SK-N-SH (cell line): ENCODE measurements around the gene UPP1. TPM values are rescaled to one million over a fixed set of nuclear protein-coding genes. Genes with fewer than 3 reads are reported as not detected.

Experiments used
- CTCF ChIA-PET: fragments of 300-600, 350-600 bp; formaldehyde crosslinking; extraction: SDS; loops from one replicate; lab custom pipeline; 2021; lab: Yijun Ruan, JAX
- POLR2A ChIA-PET: fragments of 350-600 bp; sonication (Branson Sonifier 250); formaldehyde crosslinking; extraction: SDS; loops from one replicate; lab custom pipeline; 2020; ENCODE audit warnings: antibody characterized with exemption, inconsistent platforms; lab: Yijun Ruan, JAX
- DNase-seq: peaks from one replicate; pipeline ENCODE4 v3.0.0; 2012
- H2AFZ ChIP-seq: fragments of 200-600 bp; sonication (generic); 2 replicates; pipeline ENCODE4 v1.8.1; 2016; ENCODE audit warnings: antibody characterized with exemption, mild to moderate bottlenecking, low read depth
- H3F3A ChIP-seq: fragments of 200-600 bp; sonication (generic); replicated peaks from 2 replicates; pipeline ENCODE3; 2016; ENCODE audit warnings: antibody characterized with exemption, mild to moderate bottlenecking; ENCODE audit not compliant: insufficient read depth
- H3K27ac ChIP-seq, 2 experiments: fragments of 200-500 bp in 1 of 2; fragments of 200-600 bp in 1 of 2; sonication (Bioruptor generic) in 1 of 2; sonication (generic), shearing (Covaris generic) in 1 of 2; 2 replicates each; pipeline versions ENCODE4 v1.5.1 to v1.6.1; 2014 to 2016; ENCODE audit warnings: low read depth in 2 of 2, inconsistent platforms in 1 of 2, low read length in 1 of 2, mild to moderate bottlenecking in 1 of 2, mixed read lengths in 1 of 2
- H3K27me3 ChIP-seq: fragments of 200-600 bp; sonication (generic), shearing (Covaris generic); 2 replicates; pipeline ENCODE4 v1.6.1; 2016; ENCODE audit warnings: mixed run types; ENCODE audit not compliant: insufficient read depth
- H3K36me3 ChIP-seq, 2 experiments: fragments of 200-500 bp in 1 of 2; fragments of 200-600 bp in 1 of 2; sonication (Bioruptor generic) in 1 of 2; sonication (generic) in 1 of 2; replicated peaks in 1 of 2; 2 replicates each; pipeline versions ENCODE3 to v1.5.1; 2014 to 2016; ENCODE audit warnings: low read length in 1 of 2, mild to moderate bottlenecking in 1 of 2; ENCODE audit not compliant: insufficient read depth in 2 of 2, control insufficient read depth in 1 of 2
- H3K4me1 ChIP-seq, 2 experiments: fragments of 200-500 bp in 1 of 2; fragments of 200-600 bp in 1 of 2; sonication (Bioruptor generic) in 1 of 2; sonication (generic), shearing (Covaris generic) in 1 of 2; 2 replicates each; pipeline versions ENCODE4 v1.5.1 to v1.6.1; 2014 to 2016; ENCODE audit warnings: low read depth in 1 of 2, low read length in 1 of 2, mixed run types in 1 of 2; ENCODE audit not compliant: insufficient read depth in 2 of 2, control insufficient read depth in 1 of 2
- H3K4me2 ChIP-seq: fragments of 200-600 bp; sonication (generic), shearing (Covaris generic); 2 replicates; pipeline ENCODE4 v1.6.1; 2017; ENCODE audit warnings: mixed run types
- H3K4me3 ChIP-seq, 2 experiments: fragments of 200-500 bp in 1 of 2; fragments of 200-600 bp in 1 of 2; sonication (Bioruptor generic) in 1 of 2; sonication (generic), shearing (Covaris generic) in 1 of 2; 2 replicates each; pipeline versions ENCODE4 v1.5.1 to v1.8.1; 2014 to 2016; ENCODE audit warnings: low read depth in 2 of 2, inconsistent platforms in 1 of 2, low read length in 1 of 2, mild to moderate bottlenecking in 1 of 2, mixed read lengths in 1 of 2, moderate library complexity in 1 of 2
- H3K79me2 ChIP-seq: fragments of 200-600 bp; sonication (generic); 2 replicates; pipeline ENCODE4 v1.8.1; 2017; ENCODE audit warnings: mild to moderate bottlenecking; ENCODE audit not compliant: insufficient read depth
- H3K9ac ChIP-seq: fragments of 200-600 bp; sonication (generic); 2 replicates; pipeline ENCODE4 v1.6.1; 2017; ENCODE audit warnings: mixed run types
- H3K9me2 ChIP-seq: fragments of 200-600 bp; sonication (generic); 2 replicates; pipeline ENCODE4 v1.6.1; 2017; ENCODE audit warnings: mixed run types
- H3K9me3 ChIP-seq: fragments of 200-600 bp; sonication (generic); 2 replicates; pipeline ENCODE4 v1.6.1; 2017; ENCODE audit warnings: mixed run types, mild to moderate bottlenecking, moderate library complexity
- H4K20me1 ChIP-seq: fragments of 200-600 bp; sonication (generic); 2 replicates; pipeline ENCODE4 v1.6.1; 2017; ENCODE audit warnings: mild to moderate bottlenecking, mixed run types; ENCODE audit not compliant: insufficient read depth
- CHD2 ChIP-seq: fragments of 150-350 bp; IDR thresholded peaks from 2 replicates; pipeline ENCODE4 v1.6.1; 2018; ENCODE audit warnings: low read length; ENCODE audit not compliant: partially characterized antibody
- CTCF ChIP-seq: fragments of 200-600 bp; sonication (generic); IDR thresholded peaks from 2 replicates; pipeline ENCODE4 v1.6.1; 2017; ENCODE audit warnings: antibody characterized with exemption, mild to moderate bottlenecking, moderate library complexity
- ELF1 ChIP-seq: IDR thresholded peaks from 2 replicates; pipeline ENCODE4 v1.4.0; 2012
- EZH2phosphoT487 ChIP-seq: fragments of 200-600 bp; sonication (generic); IDR thresholded peaks from 2 replicates; pipeline ENCODE4 v1.6.1; 2017; ENCODE audit warnings: low read depth, mixed run types, mild to moderate bottlenecking, antibody characterized with exemption, moderate library complexity, borderline replicate concordance
- FOSL2 ChIP-seq: IDR thresholded peaks from 2 replicates; pipeline ENCODE4 v1.4.0; 2012; ENCODE audit warnings: low read depth, mild to moderate bottlenecking, moderate library complexity, borderline replicate concordance
- GABPA ChIP-seq: IDR thresholded peaks from 2 replicates; pipeline ENCODE4 v1.4.0; 2012; ENCODE audit warnings: low read depth, mild to moderate bottlenecking
- IRF3 ChIP-seq: fragments of 150-350 bp; IDR thresholded peaks from 2 replicates; pipeline ENCODE4 v1.6.1; 2016; ENCODE audit warnings: mild to moderate bottlenecking, low read depth, low read length
- MAX ChIP-seq: IDR thresholded peaks from 2 replicates; pipeline ENCODE4 v1.4.0; 2012; ENCODE audit warnings: low read depth
- NRF1 ChIP-seq: IDR thresholded peaks from 2 replicates; pipeline ENCODE4 v1.6.1; 2012; ENCODE audit warnings: low read depth, mild to moderate bottlenecking, low read length
- PBX3 ChIP-seq: IDR thresholded peaks from 2 replicates; pipeline ENCODE4; 2012
- POLR2AphosphoS5 ChIP-seq: IDR thresholded peaks from 2 replicates; pipeline ENCODE4 v1.6.1; 2012; ENCODE audit warnings: low read depth, low read length
- RCOR1 ChIP-seq: fragments of 150-350 bp; IDR thresholded peaks from 2 replicates; pipeline ENCODE4 v1.6.1; 2017; ENCODE audit warnings: antibody characterized with exemption, low read length
- RFX5 ChIP-seq: IDR thresholded peaks from 2 replicates; pipeline ENCODE4 v1.6.1; 2012; ENCODE audit warnings: mild to moderate bottlenecking, improper control_type of control experiment, low read length
- RXRA ChIP-seq: IDR thresholded peaks from 2 replicates; pipeline ENCODE4 v1.4.0; 2012; ENCODE audit warnings: low read depth, mild to moderate bottlenecking, borderline replicate concordance
- TCF12 ChIP-seq: IDR thresholded peaks from 2 replicates; pipeline ENCODE4 v1.4.0; 2012
- WGBS: methylation state at CpG from one replicate; pipeline ENCODE4 v1.1.6; 2017; ENCODE audit warnings: low lambda C conversion rate; 5-methylcytosine and 5-hydroxymethylcytosine counted together
- polyA plus RNA-seq, 3 experiments: library from polyadenylated mRNA; depleted of rRNA; stranded (reverse); fragments of >200 nt; gene quantifications; 2 replicates each; pipeline ENCODE4 v1.2.3, GENCODE V29; 2012

UPP1 gene
- polyA plus RNA-seq, 1 of the 3 experiments (the other 2 are of a cell fraction): 56.9 TPM

GRCh38 chr7:48102530-48102929 lies 13.5 kb downstream of the UPP1 start:
- no peak for DNase-seq
- Histone ChIP-seq H3K4me3 (no peak overlapping the region), H2AFZ (no peak overlapping the region), H4K20me1 (no peaks in the 10 kb centered on the region), H3K27ac (no peak overlapping the region), H3K79me2 (peaks cover 10% of the 10 kb centered on the region), H3K27me3 (no peaks in the 10 kb centered on the region), H3K36me3 (peaks cover 75 to 76% of the 10 kb centered on the region in 2 experiments), H3K9me2 (no peaks in the 10 kb centered on the region), H3K4me1 (no peaks in the 10 kb centered on the region; a peak in 1 of 4 replicates), H3F3A (no peaks in the 10 kb centered on the region), H3K9ac (no peak overlapping the region), H3K9me3 (no peaks in the 10 kb centered on the region), H3K4me2 (no peak overlapping the region)
- TF ChIP-seq EZH2phosphoT487 (no peak), RCOR1 (no peak), RXRA (no peak), FOSL2 (no peak), CHD2 (no peak), GABPA (no peak), ELF1 (no peak), MAX (no peak), IRF3 (no peak), POLR2AphosphoS5 (no peak), NRF1 (no peak), TCF12 (no peak), PBX3 (no peak), CTCF (no peak), RFX5 (no peak)
- WGBS: 96% methylated on average over 4 of the region's 4 CpGs
- POLR2A ChIA-PET: interaction anchor here (1.6 kb wide), 1 partner anchor 158 kb away, joined by 3 read pairs; no protein-coding TSS in a partner anchor
- CTCF ChIA-PET: interaction anchor here (0.6 to 12.8 kb wide), 6 partner anchors 8 to 158 kb away, joined by 3 to 185 read pairs (median 4); no protein-coding TSS in a partner anchor
